Endothelial cell of umbilical vein (primary cell): ENCODE measurements around the gene SFTPD. TPM values are rescaled to one million over a fixed set of nuclear protein-coding genes. Genes with fewer than 3 reads are reported as not detected.
"Not testable (repeated sequence)": the region's sequence is repeated elsewhere in the genome, so short reads cannot be mapped to it uniquely, and the experiment has no call there.

ENCODE experiments used
- BruUV-seq: library from RNA; stranded (reverse); fragments of 400-500 nt; replicated peaks from 2 replicates; lab custom pipeline; 2021; lab: Mats Ljungman, UMichigan
- CTCF ChIA-PET: fragments of 300-600, 350-600 bp; sonication (Branson Sonifier 250); formaldehyde crosslinking; loops from one replicate; lab custom pipeline; 2021; ENCODE audit warnings: antibody characterized with exemption, inconsistent platforms; lab: Charles Lee
- POLR2A ChIA-PET: fragments of 300-600, 350-600 bp; sonication (Branson Sonifier 250); formaldehyde crosslinking; loops from one replicate; lab custom pipeline; 2021; ENCODE audit warnings: antibody characterized with exemption, inconsistent platforms; lab: Charles Lee
- DNase-seq: peaks from one replicate; pipeline ENCODE4 v3.0.0-alpha.2; 2011; ENCODE audit warnings: low read depth, low spot score
- FAIRE-seq: peaks from 2 replicates; lab custom pipeline; 2011; peaks lifted over from hg19 to GRCh38; lab: Jason Lieb, UNC
- H2AFZ ChIP-seq: 2 replicates; pipeline ENCODE4 v1.6.0; 2012; ENCODE audit warnings: low read depth, low read length, control low read depth, inconsistent platforms
- H3K27ac ChIP-seq: 2 replicates; pipeline ENCODE4 v1.5.1; 2011; ENCODE audit warnings: low read depth, mild to moderate bottlenecking, control low read depth, low read length, moderate library complexity; ENCODE audit not compliant: insufficient read depth
- H3K27me3 ChIP-seq, 2 experiments: 2 replicates each; pipeline versions ENCODE4 v1.6.0 to v1.6.1; 2011; ENCODE audit warnings: low read length in 2 of 2, mixed read lengths in 1 of 2; ENCODE audit not compliant: control insufficient read depth in 2 of 2, insufficient read depth in 2 of 2
- H3K36me3 ChIP-seq, 2 experiments: 2 replicates in 1 of 2; 3 replicates in 1 of 2; pipeline ENCODE4 v1.5.1; 2011; ENCODE audit warnings: low read length in 2 of 2, mild to moderate bottlenecking in 1 of 2, moderate library complexity in 1 of 2; ENCODE audit not compliant: control insufficient read depth in 2 of 2, insufficient read depth in 2 of 2; ENCODE audit errors: extremely low read depth in 1 of 2
- H3K4me1 ChIP-seq: 3 replicates; pipeline ENCODE4 v1.5.1; 2011; ENCODE audit warnings: mild to moderate bottlenecking, low read length; ENCODE audit not compliant: control insufficient read depth, insufficient read depth; ENCODE audit errors: extremely low read depth
- H3K4me2 ChIP-seq: 2 replicates; pipeline ENCODE4 v1.6.1; 2011; ENCODE audit warnings: low read length, control low read depth, mixed read lengths; ENCODE audit not compliant: insufficient read depth
- H3K4me3 ChIP-seq, 3 experiments: fragments of 200-600 bp in 1 of 3; sonication (generic), shearing (Covaris generic) in 1 of 3; replicated peaks in 1 of 3; 2 replicates each; pipeline ENCODE4 v1.5.1; 2011 to 2016; ENCODE audit warnings: control low read depth in 3 of 3, low read length in 3 of 3, mild to moderate bottlenecking in 2 of 3, inconsistent platforms in 1 of 3, low read depth in 1 of 3, moderate library complexity in 1 of 3; ENCODE audit not compliant: insufficient read depth in 1 of 3
- H3K79me2 ChIP-seq: 2 replicates; pipeline ENCODE4 v1.6.0; 2012; ENCODE audit warnings: low read length, inconsistent platforms; ENCODE audit not compliant: control insufficient read depth, insufficient read depth
- H3K9ac ChIP-seq: replicated peaks from 2 replicates; pipeline ENCODE3; 2011; ENCODE audit warnings: low read length, control low read depth; ENCODE audit not compliant: insufficient read depth; ENCODE audit errors: extremely low read depth
- H3K9me1 ChIP-seq: replicated peaks from 3 replicates; pipeline ENCODE4 v1.6.0; 2011; ENCODE audit warnings: mild to moderate bottlenecking, low read length; ENCODE audit not compliant: control insufficient read depth, insufficient read depth; ENCODE audit errors: extremely low read depth
- H3K9me3 ChIP-seq: replicated peaks from 2 replicates; pipeline ENCODE4 v1.5.1; 2012; ENCODE audit warnings: low read length, inconsistent platforms; ENCODE audit not compliant: control insufficient read depth, insufficient read depth
- H4K20me1 ChIP-seq: replicated peaks from 2 replicates; pipeline ENCODE3; 2011; ENCODE audit warnings: mild to moderate bottlenecking, low read length; ENCODE audit not compliant: control insufficient read depth, insufficient read depth; ENCODE audit errors: extremely low read depth
- CTCF ChIP-seq, 2 donors: IDR thresholded peaks; 1 replicate in 1 of 2; 2 replicates in 1 of 2; pipeline ENCODE4 v1.5.1; 2011; ENCODE audit warnings: low read length in 2 of 2, mild to moderate bottlenecking in 2 of 2, moderate library complexity in 2 of 2, control low read depth in 1 of 2, inconsistent platforms in 1 of 2, low read depth in 1 of 2; ENCODE audit not compliant: insufficient read depth in 1 of 2; ENCODE audit errors: extremely low read depth in 1 of 2
- EZH2 ChIP-seq: IDR thresholded peaks from 2 replicates; pipeline ENCODE4 v1.6.1; 2012; ENCODE audit warnings: borderline replicate concordance, low read depth, mild to moderate bottlenecking, moderate library complexity, low read length, inconsistent platforms; ENCODE audit not compliant: severe bottlenecking
- FOS ChIP-seq: IDR thresholded peaks from 2 replicates; pipeline ENCODE4 v1.6.1; 2011; ENCODE audit warnings: mild to moderate bottlenecking, low read length, moderate library complexity, borderline replicate concordance; ENCODE audit not compliant: insufficient read depth
- GATA2 ChIP-seq: IDR thresholded peaks from 2 replicates; pipeline ENCODE4 v1.7.0; 2011; ENCODE audit warnings: low read depth, mild to moderate bottlenecking, moderate library complexity, mixed read lengths, low read length; ENCODE audit not compliant: insufficient read length, insufficient read depth
- JUN ChIP-seq: IDR thresholded peaks from 2 replicates; pipeline ENCODE4 v1.6.1; 2011; ENCODE audit warnings: borderline replicate concordance, low read depth; ENCODE audit not compliant: insufficient read length, insufficient read depth
- MYC ChIP-seq: IDR thresholded peaks from one replicate; pipeline ENCODE4 v1.6.1; 2011; ENCODE audit warnings: mild to moderate bottlenecking, low read depth, low read length
- POLR2A ChIP-seq: IDR thresholded peaks from 2 replicates; pipeline ENCODE4 v1.6.1; 2012; ENCODE audit warnings: low read depth, mild to moderate bottlenecking, control low read depth, low read length
- POLR2AphosphoS5 ChIP-seq: IDR thresholded peaks from 2 replicates; pipeline ENCODE4 v1.6.1; 2012; ENCODE audit warnings: low read depth, mild to moderate bottlenecking, control low read depth, low read length, moderate library complexity; ENCODE audit not compliant: insufficient read depth
- dilution Hi-C: fragments of 300-500 bp; cut with MboI; formaldehyde crosslinking; loops from one replicate; pipeline ENCODE4 v1.15.0; 2019; ENCODE audit warnings: low sequenced_read_pairs; ENCODE audit not compliant: extremely low pct_ligation_motif_present
- intact Hi-C: fragments of 100-400 bp; cut with micrococcal nuclease; formaldehyde crosslinking; loops from one replicate; pipeline ENCODE4 v1.10.0; 2022
- polyA plus RNA-seq, 4 experiments: library from polyadenylated mRNA; depleted of rRNA in 3 of 4; stranded (reverse) in 3 of 4; unstranded in 1 of 4; fragments of >200 nt; gene quantifications; 2 replicates each; pipeline versions ENCODE4 v1.2.1 to v1.2.3, GENCODE V29; 2011 to 2012; ENCODE audit warnings: missing spikeins in 1 of 4
- total RNA-seq: library from RNA; stranded (reverse); gene quantifications from 2 replicates; pipeline ENCODE4 v1.2.3, GENCODE V29; 2021
- TF ChIP-seq, protein P1 (sequence below): IDR thresholded peaks from 2 replicates; pipeline ENCODE4 v1.6.1; 2011; ENCODE audit not compliant: insufficient read depth, insufficient read length

Gene SFTPD
- total and polyA plus RNA-seq, 2 donors (not counting 3 experiments of a cell fraction or from before 2014, with no cell fraction given), result not detected

DNA sequence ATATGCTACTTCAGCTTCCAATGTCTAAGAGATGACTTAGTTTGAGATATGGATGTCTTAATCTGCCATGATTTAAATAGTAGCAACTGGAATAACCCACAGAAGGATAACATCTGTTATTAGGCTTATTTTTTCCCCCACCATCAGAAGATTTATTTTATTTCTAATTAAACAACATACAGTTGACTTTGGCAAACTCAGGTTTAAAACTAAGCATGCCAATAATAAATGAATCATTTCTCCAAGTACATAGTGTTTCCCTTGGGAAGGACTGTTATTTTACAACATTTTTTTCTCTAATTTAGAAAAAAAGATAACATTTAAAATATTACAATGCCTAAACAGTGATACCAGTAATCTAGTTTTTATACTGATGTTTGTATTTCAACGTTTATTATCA is 58.4 kb downstream of the SFTPD start:
- Histone ChIP-seq H2AFZ (no peak overlapping the region), H3K27ac (no peak overlapping the region), H3K79me2 (no peaks in the 10 kb centered on the region), H3K9me3 (no peaks in the 10 kb centered on the region), H4K20me1 (no peaks in the 10 kb centered on the region), H3K36me3 (no peaks in the 10 kb centered on the region), H3K9ac (no peak overlapping the region), H3K4me3 (no peak overlapping the region), H3K4me1 (no peaks in the 10 kb centered on the region), H3K9me1 (no peaks in the 10 kb centered on the region), H3K27me3 (no peaks in the 10 kb centered on the region), H3K4me2 (no peak overlapping the region)
- BruUV-seq, result no TSS peak
- FAIRE-seq, result no peak
- CTCF ChIA-PET, result no interaction called here
- intact Hi-C loops (no loop called here), dilution Hi-C loops (no loop called here)
- no peak for DNase-seq
- no peak for TF ChIP-seq POLR2A
- TF ChIP-seq POLR2AphosphoS5, result no peak
- TF ChIP-seq CTCF (IDR thresholded peaks at IDR 0.05; ENCODE audit: extremely low read depth in 1 of 2, insufficient read depth in 1 of 2, low read depth in 1 of 2, low read length in 2 of 2), result no peak
- no peak for TF ChIP-seq JUN
- TF ChIP-seq, protein P1, sequence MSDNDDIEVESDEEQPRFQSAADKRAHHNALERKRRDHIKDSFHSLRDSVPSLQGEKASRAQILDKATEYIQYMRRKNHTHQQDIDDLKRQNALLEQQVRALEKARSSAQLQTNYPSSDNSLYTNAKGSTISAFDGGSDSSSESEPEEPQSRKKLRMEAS, result no peak
- TF ChIP-seq FOS, result no peak
- TF ChIP-seq MYC, result no peak
- no peak for TF ChIP-seq EZH2
- no peak for TF ChIP-seq GATA2
- POLR2A ChIA-PET, result no interaction called here

GRCh38 chr10:79888984-79889383 is 59.9 kb downstream of the SFTPD start:
- H3K27ac ChIP-seq, CTCF ChIA-PET, H3K36me3 ChIP-seq, DNase-seq, H3K4me2 ChIP-seq, BruUV-seq, H3K27me3 ChIP-seq, H3K79me2 ChIP-seq, FAIRE-seq, dilution Hi-C loops, H4K20me1 ChIP-seq, POLR2A ChIA-PET, H3K4me1 ChIP-seq, H3K9me1 ChIP-seq, H2AFZ ChIP-seq, H3K9me3 ChIP-seq, H3K9ac ChIP-seq, H3K4me3 ChIP-seq, intact Hi-C loops: not testable (repeated sequence)
